Limb (tissue), 2 donors: ENCODE results near the gene PLAU.
"Not testable (repeated sequence)": the region's sequence is repeated elsewhere in the genome, so short reads cannot be mapped to it uniquely, and the experiment has no call there.

ENCODE experiments used
- DNase-seq, 2 donors: peaks; one replicate each; pipeline ENCODE4 v3.0.0-alpha.2; 2016; ENCODE audit errors: extremely low spot score in 2 of 2

Gene PLAU

DNA sequence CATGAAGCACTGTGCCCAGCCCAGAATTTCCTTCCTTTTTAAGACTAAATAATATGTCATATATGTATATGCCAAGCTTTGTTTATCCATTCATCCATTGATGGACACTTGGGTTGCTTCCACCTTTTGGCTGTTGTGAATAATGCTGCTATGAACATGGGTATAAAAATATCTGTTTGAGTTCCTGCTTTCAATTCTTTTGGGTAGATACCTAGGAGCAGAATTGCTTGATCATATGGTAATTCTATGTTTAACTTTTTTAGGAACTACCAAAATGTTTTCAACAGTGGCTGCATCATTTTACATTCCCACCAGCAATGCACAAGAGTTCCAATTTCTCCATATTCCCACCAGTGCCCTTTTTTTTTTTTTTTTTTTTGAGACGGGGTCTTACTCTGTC lies 13.2 kb upstream of the PLAU start:
- DNase-seq: no peak

DNA sequence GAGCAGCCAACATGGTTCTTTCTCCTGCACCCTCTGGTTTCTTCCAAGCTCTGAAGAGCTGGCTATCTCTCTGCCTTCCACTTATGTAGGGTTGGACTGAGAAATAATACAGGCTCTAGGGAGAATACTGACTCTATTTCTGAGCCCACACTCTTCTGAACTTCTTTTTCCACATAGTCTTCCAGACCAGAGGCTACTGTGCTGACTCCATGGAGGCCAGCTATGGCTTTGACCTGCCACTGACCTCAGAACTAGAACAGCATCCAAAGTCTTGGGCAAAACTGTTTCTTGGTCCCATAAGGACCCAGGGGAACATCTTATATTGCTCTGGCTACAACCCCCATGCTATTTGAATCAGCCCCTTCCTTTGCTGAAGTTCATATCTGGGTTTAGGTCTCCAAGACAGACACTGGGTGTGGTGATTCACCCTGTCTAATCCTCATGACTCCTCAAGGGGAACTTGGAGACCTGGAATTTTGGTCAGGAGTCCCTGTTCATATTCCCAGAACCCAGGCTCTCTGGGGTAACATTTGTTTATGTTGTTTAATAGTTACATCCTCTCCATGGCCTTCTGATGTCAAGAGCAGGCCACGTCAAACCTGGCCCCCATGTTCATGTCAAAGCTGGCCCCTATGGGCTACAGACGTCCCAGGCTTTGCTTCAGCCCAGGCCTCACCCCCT lies 12.1 kb upstream of the PLAU start:
- no peak for DNase-seq

- DNase-seq: no peak
Measured at GRCh38 chr10:73899423-73899822, 11.5 kb upstream of the PLAU start.

GRCh38 chr10:73900064-73900463 lies 10.9 kb upstream of the PLAU start:
- DNase-seq: no peak

DNA sequence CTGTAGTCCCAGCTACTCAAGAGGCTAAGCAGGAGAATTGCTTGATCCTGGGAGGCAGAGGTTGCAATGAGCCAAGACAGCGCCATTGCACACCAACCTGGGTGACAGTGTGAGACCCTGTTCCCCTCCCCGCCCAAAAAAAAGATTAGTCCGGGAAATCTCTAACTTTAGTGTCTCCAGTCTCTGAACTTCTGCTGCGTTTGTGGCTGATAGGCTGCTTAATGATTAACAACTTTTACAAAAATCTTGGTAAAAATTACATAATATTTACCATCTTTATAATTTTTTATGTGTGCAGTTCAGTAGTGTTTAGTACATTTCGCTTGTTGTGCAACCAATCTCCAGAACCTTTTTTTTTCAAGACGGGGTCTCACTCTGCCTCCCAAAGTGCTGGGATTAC lies 9.7 kb upstream of the PLAU start:
- DNase-seq: no peak

- DNase-seq: no peak
Measured at GRCh38 chr10:73902351-73902750, 8.6 kb upstream of the PLAU start.

GRCh38 chr10:73905256-73906020 lies 5.5 kb upstream of the PLAU start:
- no peak for DNase-seq

DNA sequence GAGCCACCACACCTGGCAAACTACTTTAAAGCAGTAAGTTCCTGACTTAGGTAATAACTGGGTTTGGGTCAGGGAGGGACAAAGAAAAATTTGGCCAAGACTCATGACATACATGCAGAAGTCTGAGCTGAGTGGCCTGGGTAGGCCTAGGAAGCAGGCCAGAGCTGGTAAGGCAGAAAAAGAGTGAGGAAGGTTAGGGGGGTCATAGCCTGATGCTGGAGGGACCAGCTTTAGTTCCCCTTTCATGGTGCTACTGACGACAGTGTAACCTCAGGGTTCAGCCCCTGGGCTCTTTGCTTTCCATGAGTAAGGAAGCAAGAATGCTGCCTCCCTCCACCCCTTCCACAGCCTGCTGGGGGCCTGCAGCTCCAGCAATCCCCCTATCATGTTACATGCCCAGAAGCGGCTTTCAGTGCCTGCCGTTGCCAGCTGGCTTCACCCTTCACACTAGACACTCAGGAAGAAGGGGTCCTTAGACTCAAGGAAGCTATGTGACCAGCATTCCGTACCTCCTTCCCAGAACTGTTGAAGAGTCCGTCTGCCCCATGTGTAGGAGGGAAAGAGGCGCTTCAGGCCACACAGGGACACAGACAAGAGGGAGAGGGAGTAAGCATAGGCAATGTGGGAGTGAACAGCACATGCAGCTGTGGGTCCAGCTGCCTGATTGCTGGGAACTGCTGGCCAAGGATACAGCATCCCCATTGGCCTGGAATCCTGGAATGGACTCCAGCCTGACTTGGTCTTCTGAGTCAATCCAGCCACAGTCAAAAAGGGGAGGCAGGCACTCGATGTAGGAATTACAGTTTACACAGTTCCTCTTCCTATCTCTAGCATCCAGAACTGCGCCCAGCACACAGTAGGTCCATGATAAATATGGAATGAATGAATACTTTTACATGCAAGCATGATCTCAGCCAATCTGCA lies 4.1 kb upstream of the PLAU start:
- DNase-seq: peak; percentile 78 to 89

DNA sequence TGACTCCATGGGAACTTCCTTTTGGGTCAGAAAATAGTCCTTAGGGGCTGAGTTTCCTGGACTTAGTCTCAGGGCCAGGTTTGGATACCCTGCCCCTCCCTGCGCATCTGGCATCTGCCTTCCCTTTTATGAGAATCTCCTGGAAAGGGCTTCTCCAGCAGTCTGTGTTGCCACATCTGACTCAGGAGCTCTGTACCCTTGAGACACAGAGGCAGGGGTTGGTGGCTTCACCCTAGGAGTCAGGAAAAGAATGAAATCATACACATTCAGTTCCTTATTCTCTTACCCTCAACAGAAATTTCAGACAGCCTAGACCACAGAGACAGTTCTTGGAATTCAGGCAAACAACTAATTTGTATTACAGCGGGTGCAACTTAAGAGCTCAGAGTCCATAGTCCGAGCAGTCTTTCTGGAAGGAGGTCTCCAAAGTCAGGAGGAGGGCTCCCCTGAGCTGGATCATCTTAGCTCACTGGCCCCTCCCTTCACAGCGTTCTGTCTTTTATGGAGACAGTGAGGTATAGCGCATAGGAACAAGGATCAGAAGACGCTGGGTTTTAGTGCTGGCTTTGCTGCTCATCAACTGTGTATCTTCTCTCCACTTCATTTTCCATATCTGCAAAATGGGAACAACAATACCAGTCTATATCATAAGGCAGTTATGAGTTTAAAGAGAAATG lies 3.0 kb upstream of the PLAU start:
- no peak for DNase-seq

DNA sequence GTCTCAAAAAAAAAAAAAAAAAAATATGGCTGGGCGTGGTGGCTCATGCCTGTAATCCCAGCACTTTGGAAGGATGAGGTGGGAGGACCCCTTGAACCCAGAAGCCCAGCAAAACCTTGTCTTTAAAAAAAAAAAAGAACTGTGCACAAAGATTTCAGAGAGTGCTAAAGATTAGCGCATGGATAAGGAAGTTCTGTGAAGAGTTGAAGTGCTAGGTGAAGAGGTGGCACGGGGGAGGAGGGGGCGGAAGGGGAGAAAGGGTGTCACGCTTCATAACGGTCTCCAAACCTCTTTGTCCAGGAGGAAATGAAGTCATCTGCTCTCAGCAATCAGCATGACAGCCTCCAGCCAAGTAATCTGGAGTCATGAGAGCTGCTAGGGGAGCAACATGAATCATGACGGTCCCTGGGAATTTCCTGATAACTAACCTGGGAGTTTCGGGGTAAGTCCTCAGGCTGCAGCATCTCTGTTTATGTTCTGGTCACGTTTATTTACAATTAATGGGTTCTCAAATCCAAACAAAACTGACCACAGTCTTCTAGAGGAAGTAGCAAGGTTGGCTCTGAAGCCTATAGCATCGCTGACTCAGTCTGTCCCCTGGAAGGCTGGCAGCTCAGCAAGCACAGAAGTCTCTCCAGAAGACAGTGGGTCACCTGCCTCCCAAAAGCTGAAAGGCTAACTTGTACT lies 1.9 kb upstream of the PLAU start:
- no peak for DNase-seq

DNA sequence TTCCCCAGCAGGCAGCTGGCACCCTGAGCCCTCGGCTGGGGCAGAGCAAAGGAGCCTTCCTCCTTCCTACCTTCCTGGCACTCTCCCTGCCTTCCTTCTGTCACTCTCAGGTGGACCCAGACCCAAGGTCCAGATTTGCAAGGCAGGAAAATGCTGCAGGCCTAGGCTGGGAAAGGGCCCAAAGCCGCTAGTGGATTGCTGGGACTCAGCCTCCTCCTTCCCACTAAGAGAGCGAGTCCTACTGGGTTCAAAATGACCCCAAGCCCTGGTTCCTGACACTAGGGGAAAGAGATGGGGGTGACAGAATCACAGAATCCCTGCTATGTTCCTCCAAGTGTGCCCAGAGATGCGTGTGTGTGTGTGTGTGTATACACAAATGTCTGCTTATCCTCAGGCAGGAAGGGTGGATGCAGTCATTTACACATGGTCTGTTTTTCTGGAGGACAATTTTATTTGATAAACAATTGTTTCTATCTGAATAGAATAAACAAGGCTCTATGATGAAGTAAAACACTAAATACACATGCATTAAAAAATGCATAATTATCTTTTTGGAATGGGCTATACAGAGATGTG lies 1.3 kb upstream of the PLAU start:
- DNase-seq: no peak

GRCh38 chr10:73910401-73910763 lies 550 bp upstream of the PLAU start:
- peak in 1 of 2 donors; percentile 42 for DNase-seq

GRCh38 chr10:73911553-73912004 lies 647 bp downstream of the PLAU start:
- no peak for DNase-seq

DNA sequence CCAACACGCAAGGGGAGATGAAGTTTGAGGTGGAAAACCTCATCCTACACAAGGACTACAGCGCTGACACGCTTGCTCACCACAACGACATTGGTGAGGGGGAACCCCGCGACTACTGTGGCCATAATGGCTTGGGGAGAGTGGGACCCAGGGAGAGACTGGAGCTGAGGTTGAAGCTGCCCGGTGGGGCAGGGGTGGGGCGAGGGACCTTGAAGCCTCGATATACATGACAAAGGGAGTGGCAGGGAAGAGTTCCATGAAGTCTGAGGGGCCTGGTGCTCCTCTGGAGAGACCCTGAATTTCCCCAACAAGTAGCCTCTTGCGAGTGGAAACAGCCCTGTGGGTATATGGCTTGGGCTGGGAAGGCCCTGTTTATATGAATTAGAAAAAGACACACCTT lies 3.1 kb downstream of the PLAU start:
- DNase-seq: no peak

DNA sequence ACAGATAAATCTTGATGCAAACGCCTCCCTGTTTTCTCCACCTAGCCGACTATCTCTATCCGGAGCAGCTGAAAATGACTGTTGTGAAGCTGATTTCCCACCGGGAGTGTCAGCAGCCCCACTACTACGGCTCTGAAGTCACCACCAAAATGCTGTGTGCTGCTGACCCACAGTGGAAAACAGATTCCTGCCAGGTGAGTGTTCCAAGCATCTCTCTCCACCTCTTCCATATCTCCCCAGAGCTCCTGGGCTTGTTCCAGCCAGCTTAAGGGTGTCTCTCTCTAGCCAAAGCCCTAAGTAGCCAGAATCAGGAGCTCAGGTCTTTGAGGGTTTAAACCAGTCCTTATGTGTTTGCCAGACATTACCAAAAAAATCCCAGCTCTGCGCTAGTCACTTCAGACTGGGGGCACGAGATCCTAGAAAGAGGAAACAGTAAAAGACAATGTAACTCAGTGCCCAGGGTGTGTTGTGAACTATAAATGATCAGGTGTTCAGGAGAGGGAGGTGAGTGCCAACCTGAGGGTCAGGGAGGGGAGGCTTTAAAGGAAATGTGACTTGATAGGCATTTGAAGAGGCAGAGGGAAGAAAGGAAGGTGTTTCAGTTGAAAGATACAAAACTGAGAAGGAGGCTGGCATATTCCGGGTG lies 4.4 kb downstream of the PLAU start:
- no peak for DNase-seq

DNA sequence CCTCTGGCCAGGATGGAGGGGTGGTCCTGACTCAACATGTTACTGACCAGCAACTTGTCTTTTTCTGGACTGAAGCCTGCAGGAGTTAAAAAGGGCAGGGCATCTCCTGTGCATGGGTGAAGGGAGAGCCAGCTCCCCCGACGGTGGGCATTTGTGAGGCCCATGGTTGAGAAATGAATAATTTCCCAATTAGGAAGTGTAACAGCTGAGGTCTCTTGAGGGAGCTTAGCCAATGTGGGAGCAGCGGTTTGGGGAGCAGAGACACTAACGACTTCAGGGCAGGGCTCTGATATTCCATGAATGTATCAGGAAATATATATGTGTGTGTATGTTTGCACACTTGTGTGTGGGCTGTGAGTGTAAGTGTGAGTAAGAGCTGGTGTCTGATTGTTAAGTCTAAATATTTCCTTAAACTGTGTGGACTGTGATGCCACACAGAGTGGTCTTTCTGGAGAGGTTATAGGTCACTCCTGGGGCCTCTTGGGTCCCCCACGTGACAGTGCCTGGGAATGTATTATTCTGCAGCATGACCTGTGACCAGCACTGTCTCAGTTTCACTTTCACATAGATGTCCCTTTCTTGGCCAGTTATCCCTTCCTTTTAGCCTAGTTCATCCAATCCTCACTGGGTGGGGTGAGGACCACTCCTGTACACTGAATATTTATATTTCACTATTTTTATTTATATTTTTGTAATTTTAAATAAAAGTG lies 6.0 kb downstream of the PLAU start:
- DNase-seq: no peak

DNA sequence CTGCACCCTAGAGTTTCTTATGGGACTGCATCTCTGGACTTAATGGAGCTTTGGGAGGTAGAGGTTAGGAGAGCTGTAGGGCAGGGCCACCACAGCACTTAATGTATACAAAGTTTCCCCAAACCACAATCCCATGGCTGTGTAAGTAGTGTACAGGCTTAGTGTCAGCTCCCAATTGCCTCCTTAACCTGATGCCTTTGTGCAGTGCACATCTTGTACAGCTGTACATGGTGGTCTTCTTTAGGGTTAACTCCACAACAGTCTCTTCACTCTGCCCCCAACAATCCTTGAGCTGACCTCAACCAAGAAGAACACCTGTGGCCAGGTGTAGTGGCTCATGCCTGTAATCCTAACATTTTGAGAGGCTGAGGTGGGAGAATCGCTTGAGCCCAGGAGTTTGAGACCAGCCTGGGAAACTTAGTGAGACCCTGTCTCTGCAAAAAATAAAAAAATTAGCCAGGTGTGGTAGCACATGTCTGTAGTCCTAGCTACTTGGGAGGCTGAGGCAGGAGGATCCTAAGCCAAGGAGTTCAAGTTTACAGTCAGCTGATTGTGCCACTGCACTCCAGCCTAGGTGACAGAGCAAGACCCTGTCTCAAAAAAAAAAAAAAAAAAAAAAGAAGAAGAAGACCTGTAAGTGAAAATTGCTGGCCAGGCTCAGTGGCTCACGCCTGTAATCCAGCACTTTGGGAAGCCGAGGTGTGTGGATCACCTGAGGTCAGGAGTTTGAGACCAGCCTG lies 6.8 kb downstream of the PLAU start:
- no peak for DNase-seq

GRCh38 chr10:73919481-73919880 lies 8.5 kb downstream of the PLAU start:
- not testable (repeated sequence) for DNase-seq

- DNase-seq: peak; percentile 41 to 58
Measured at GRCh38 chr10:73920089-73920488, 9.2 kb downstream of the PLAU start.
